GM18508 (cell line): Measurements from ENCODE around the gene SLC4A7.
"Not testable (repeated sequence)": the region's sequence is repeated elsewhere in the genome, so short reads cannot be mapped to it uniquely, and the experiment has no call there.

Experiments used
- ATAC-seq: cut with Tn5 transposase; IDR thresholded peaks from one replicate; pipeline ENCODE4 v1.9.1; 2021; ENCODE audit warnings: moderate number of reproducible peaks; ENCODE audit not compliant: insufficient read depth, unreplicated experiment

Gene SLC4A7

DNA sequence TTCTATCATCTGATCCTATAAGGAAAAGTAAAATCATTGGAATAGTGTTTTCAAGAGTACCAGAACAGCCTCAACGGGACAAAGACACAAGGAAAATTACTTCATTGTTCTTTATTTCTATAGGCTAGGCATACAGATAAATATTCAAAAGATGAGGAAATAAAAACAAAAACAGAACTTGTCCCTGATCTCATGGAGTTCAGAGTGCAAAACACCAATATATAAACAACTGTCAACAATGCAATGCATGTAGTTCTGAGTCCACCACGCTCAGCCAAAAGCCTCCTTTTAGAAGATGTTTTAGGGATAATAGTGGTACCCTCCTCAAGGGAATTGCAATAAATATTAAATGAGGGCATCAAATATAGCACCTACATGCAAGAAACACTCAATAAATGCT lies 4.6 kb upstream of the SLC4A7 start:
- ATAC-seq, result no peak

- ATAC-seq, result no peak
These were observed 3.2 kb upstream of the SLC4A7 start for GRCh38 chr3:27487383-27487782.

GRCh38 chr3:27486336-27486735 lies 2.2 kb upstream of the SLC4A7 start:
- no peak for ATAC-seq

DNA sequence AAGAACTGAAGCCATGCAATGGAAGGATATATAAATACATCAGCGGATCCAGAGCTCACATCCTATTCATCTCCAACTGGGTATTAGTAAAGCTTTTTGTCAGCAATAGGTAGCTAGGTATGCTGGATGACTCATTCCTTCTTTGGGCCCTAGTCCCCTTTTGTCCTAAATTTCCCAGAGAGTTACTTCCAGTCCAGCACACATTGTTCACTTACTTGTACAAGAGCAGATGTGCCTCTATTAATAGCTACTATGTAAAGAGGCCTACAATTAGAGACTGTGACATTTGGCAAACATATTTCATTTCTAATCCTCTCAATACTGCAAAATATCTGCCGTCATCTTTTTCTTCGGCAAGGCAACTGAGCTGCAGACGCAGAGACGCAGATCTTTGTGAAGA lies 1.7 kb upstream of the SLC4A7 start:
- ATAC-seq, result no peak

- ATAC-seq, result peak; percentile 20
These were observed 818 bp downstream of the SLC4A7 start for GRCh38 chr3:27483117-27484014.

DNA sequence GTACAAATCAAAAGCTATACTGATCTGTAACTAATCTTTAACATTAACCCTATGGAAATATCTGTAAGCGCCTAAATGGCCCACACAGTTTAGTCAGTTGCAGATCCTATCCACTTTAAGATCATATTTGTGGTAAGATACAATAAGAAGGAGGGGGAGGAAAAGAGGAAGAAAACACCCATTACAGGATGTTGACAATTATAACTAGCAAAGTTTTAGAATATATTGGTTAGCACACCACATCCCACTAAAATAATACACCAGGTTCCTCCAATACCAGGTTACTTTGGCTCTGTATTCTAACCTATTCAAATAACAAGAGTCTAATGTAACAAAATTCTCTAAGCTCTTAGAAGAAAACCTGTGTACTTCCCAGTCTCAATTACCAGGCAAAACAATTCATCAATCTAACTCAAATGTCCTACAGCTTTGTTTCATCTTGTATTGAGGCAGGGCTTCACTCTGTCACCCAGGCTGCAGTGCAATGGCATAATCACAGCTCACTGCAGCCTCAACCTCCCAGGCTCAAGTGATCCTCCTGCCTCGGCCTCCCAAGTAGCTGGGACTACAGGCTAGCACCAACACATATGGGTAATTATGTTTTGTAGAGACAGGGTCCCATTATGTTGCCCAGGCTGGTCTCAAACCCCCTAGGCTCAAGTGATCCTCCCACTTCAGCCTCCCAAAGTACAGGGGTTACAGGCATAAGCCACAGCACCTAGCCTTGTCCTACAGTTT lies 4.2 kb downstream of the SLC4A7 start:
- ATAC-seq, result no peak

GRCh38 chr3:27471923-27472550 lies 12.1 kb downstream of the SLC4A7 start:
- ATAC-seq, result no peak

- no peak for ATAC-seq
These were observed 15.8 kb downstream of the SLC4A7 start for GRCh38 chr3:27468283-27468886.

DNA sequence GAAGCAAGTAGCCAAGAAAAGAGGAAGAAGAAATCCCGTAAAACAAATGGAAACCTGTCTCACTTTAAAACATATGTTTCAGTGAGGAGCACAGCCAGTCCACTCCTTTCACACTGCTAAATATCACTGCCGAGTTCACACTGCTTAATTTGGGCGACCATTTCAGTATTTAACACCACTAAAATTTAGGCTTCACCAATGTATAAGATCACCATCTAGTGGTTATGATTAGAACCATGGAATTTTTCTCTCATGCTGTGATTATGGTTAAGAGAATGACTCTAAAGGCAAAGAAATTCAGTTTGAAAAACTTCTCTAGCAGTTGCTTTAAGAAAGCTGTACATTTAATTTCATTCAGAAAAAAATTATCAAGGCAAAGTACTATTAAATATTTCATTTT lies 16.6 kb downstream of the SLC4A7 start:
- peak; percentile 92 for ATAC-seq

DNA sequence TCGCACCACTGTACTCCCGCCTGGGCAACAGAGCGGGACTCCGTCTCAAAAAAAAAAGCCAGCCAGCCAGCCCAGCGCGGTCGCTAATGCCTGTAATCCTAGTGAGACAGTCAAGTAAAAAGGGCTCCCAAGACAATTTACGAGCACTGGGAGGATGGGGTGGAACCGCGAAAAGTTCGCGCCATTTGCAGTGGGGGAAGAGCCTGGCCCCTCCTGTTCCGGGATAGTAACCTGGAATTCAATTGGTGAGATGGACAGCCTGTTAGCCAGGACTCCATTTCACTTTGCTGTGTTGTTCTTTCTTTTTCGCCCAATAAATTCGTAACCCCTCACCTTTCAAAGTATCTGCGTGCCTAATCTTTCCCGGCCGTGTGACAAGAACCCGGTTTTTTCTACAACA lies 19.5 kb downstream of the SLC4A7 start:
- no peak for ATAC-seq

DNA sequence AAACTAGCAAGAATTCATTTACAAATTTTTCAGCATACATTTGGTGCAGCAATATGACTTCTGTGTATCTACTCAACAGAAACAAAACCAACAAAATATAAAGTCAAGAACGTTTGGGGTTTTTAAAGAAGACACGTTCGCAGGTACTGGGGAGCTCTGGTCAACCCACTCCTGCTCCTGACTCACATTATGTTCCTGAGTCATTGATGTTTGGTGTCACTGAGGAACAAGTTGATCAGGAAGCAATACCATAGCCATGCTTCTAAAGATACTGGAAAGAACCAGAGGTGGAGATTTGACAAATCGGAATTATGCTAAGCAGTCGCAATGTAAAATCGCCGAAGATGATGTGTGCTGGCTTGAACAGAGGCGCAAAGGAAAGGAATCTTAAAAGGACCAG lies 22.0 kb downstream of the SLC4A7 start:
- ATAC-seq, result no peak

- no peak for ATAC-seq
These were observed 25.3 kb downstream of the SLC4A7 start for GRCh38 chr3:27458929-27459328.

GRCh38 chr3:27456554-27456953 lies 27.6 kb downstream of the SLC4A7 start:
- no peak for ATAC-seq

- ATAC-seq, result peak; percentile 49
These were observed 29.3 kb downstream of the SLC4A7 start for GRCh38 chr3:27454914-27455313.

- ATAC-seq, result no peak
These were observed 29.7 kb downstream of the SLC4A7 start for GRCh38 chr3:27454461-27454860.

- no peak for ATAC-seq
These were observed 31.7 kb downstream of the SLC4A7 start for GRCh38 chr3:27452368-27453090.

- no peak for ATAC-seq
These were observed 32.3 kb downstream of the SLC4A7 start for GRCh38 chr3:27451842-27452241.

- ATAC-seq, result no peak
These were observed 32.9 kb downstream of the SLC4A7 start for GRCh38 chr3:27451251-27451650.

GRCh38 chr3:27449530-27450150 lies 34.5 kb downstream of the SLC4A7 start:
- ATAC-seq, result no peak

DNA sequence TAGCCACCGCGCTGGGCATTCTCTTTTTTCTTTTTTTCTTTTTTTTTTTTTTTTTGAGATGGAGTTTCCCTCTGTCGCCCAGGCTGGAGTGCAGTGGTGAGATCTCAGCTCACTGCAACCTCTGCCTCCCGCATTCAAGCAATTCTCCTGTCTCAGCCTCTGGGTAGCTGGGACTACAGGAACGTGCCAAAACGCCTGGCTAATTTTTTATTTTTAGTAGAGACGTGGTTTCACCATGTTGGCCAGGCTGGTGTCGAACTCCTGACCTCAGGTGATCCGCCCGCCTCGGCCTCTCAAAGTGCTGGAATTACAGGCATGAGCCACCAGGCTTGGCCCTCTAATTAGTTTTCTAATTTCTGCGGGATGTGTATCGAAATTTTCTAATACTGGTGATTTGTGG lies 41.2 kb downstream of the SLC4A7 start:
- not testable (repeated sequence) for ATAC-seq
